Vagina (tissue), 2 donors: ENCODE results near the gene ZBP1.

ENCODE experiments used
- POLR2A ChIP-seq, 2 donors: fragments of 450-650 bp; IDR thresholded peaks; one replicate each; pipeline ENCODE4 v1.6.1; 2017; ENCODE audit warnings: antibody characterized with exemption in 2 of 2, mild to moderate bottlenecking in 2 of 2, moderate library complexity in 2 of 2
- TF ChIP-seq, protein P1 (sequence below), 3 experiments: fragments of 450-650 bp in 2 of 3; fragments of 200-600 bp in 1 of 3; sonication (generic) in 1 of 3; IDR thresholded peaks; one replicate each; pipeline ENCODE4 v1.5.1; 2017 to 2019; ENCODE audit warnings: antibody characterized with exemption in 3 of 3, mild to moderate bottlenecking in 2 of 3, moderate library complexity in 2 of 3

DNA sequence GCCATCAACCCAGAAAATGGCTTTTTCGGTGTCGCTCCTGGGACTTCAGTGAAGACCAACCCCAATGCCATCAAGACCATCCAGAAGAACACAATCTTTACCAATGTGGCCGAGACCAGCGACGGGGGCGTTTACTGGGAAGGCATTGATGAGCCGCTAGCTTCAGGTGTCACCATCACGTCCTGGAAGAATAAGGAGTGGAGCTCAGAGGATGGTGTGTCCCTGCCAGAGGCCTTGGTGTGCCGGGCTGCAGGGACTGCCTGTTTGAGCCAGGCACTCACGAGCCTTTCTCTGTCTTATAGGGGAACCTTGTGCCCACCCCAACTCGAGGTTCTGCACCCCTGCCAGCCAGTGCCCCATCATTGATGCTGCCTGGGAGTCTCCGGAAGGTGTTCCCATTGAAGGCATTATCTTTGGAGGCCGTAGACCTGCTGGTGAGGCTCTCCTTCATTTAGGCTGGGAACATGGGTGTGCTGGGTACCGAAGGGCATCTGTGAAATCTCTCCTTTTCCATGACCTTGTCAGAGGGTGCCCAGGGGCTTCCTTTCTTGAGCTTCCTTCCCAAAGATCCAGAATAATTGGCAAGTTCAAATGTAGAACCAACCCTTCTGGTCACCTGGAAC lies 55.9 kb downstream of the ZBP1 start:
- TF ChIP-seq, protein P1, sequence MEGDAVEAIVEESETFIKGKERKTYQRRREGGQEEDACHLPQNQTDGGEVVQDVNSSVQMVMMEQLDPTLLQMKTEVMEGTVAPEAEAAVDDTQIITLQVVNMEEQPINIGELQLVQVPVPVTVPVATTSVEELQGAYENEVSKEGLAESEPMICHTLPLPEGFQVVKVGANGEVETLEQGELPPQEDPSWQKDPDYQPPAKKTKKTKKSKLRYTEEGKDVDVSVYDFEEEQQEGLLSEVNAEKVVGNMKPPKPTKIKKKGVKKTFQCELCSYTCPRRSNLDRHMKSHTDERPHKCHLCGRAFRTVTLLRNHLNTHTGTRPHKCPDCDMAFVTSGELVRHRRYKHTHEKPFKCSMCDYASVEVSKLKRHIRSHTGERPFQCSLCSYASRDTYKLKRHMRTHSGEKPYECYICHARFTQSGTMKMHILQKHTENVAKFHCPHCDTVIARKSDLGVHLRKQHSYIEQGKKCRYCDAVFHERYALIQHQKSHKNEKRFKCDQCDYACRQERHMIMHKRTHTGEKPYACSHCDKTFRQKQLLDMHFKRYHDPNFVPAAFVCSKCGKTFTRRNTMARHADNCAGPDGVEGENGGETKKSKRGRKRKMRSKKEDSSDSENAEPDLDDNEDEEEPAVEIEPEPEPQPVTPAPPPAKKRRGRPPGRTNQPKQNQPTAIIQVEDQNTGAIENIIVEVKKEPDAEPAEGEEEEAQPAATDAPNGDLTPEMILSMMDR (IDR thresholded peaks at IDR 0.05), result no peak
- no peak for TF ChIP-seq POLR2A (IDR thresholded peaks at IDR 0.05)
